DMS53 treated with DMSO at 0.1 percent for 48 hours (cell line): ENCODE measurements around the gene VSIG8.

ENCODE experiments used
- DNase-seq: peaks from one replicate; lab custom pipeline; 2025; ENCODE audit not compliant: unreplicated experiment; lab: John Stamatoyannopoulos, UW

VSIG8 gene

DNA sequence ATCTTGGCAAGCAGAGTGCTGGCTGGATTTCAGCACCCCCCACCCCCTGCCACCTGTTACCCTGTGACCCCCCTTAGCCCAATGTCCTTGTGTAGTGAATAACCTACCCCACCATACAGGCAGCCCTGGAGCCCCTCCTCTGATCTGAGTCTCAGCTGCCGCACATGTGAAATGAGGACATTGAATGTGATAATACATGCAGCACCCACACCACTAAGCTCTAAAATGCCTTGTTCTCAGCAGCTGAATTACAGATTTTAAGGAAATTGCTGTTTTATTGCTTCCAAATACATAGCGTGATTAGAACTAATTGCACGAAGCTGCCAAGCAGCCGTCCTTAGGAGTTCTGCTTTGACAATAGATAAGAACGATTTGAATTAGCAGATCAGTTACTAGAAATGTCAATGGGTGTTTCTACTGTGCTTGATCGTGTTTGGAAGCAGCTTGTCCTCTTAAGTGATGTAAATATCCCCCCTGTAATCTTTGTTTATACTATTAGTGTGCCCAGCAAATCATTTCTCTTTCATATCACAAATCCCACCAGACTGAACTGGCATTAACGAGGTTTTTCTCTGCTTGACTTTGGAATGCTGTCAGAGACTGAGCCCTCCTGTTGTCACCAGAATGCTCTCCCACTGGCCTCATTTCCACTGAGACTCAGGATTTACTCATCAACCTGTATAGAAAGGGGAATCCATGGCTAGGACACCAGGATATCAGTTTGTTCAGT is 30.9 kb downstream of the VSIG8 start:
- no peak for DNase-seq

DNA sequence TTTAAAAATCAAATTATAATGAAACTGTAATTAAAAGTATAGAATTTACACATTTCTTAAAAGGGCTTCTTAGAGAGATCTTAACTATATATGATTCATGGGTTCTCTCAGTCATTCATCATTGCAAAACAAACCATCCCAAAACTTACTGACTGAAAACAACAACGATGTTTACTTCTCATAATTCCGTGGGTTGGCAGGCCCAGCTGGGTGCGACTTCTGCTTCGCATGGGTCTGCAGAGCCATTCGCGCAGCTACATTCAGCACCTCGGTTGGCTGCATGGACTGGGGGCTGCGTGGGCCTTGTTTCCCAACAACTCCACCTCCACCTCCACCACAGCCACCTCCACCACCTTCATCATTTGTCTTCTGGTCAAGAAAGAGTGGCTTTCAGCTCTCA is 31.7 kb downstream of the VSIG8 start:
- DNase-seq = no peak

DNA sequence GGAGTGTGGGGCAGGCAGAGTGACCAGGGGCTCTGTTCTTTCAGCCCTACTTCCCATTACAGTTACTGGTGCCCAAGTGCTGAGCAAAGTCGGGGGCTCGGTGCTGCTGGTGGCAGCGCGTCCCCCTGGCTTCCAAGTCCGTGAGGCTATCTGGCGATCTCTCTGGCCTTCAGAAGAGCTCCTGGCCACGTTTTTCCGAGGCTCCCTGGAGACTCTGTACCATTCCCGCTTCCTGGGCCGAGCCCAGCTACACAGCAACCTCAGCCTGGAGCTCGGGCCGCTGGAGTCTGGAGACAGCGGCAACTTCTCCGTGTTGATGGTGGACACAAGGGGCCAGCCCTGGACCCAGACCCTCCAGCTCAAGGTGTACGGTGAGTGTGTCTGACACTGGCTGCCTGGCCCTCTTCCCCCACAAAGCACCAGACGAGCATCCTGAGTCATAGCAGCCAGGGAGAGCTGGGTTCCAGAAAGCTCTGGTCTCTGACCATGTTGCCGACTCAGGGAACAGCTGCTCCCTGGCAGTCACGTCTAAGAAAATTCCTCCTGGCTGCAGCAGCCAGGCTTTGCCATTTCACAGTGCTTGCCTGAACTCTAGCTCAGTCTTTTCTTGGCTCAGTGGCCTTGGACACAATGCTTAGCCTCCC is 32.5 kb downstream of the VSIG8 start:
- no peak for DNase-seq

DNA sequence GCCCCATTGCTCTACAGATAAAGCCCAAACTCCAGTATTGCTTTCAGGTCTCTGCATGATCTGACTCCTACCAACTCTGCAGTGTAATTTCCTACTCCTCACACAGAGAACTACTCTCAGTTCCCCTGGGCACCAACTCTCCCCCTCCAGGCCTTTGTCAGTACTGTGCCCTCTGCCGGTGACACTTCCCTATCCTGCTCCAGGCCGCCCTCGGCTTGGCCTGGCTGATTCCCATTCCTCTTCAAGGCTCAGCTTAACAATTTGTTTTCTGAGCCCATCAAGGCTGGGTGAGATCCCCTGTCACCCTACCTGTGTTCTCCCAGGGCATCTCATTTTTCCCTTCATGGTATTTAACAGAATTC is 33.2 kb downstream of the VSIG8 start:
- DNase-seq = peak; percentile 40

DNA sequence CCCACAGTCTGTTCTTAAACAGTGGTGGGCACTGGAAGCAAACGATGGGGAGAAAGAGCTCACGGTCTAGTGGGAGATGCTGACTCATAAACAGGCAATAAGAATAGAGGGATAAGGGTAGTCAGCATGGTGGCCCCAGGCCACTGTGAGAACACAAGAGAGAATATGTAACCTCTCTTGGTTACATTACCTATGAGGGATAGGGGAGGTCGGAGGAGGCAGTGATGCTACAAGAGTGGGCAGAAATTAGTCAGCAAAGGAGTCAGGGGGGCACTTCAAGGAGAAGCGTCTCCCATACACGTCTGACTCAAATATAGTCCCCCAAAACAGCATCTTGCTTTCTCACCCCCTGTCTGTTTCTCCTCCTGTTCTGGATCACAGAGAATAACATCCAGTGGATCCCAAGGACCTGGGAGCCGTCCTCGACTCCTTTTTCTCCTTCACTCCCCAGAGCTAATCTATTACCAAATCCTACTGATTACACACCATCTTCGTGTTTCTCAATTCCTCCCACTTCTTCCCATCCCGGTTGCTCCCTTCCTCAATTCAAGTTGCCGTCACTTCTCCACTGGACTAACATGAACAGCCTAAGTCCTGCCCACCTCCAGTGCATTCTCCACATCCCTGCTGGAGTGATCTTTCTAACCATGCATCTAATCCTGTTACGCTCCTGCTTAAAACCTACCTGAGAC is 33.7 kb downstream of the VSIG8 start:
- DNase-seq = no peak

DNA sequence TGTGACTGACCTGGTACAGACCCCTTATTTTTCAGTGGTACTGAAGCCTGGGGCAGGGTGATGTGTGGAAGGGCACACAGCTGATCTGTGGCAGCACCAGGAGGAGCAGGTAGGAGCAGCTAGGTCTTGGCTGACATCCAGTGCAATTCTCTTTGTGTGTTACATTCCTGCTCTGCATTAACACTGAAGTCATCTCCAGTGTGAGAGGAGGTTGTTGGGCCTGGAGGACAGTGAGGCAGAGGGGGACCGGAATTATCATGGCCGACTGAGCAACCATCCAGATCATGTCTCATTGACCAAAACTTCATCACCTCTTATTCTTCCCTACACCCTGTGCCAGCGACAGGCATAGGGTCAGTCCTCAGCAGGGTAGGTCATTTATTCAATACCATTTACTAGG is 34.3 kb downstream of the VSIG8 start:
- no peak for DNase-seq

DNA sequence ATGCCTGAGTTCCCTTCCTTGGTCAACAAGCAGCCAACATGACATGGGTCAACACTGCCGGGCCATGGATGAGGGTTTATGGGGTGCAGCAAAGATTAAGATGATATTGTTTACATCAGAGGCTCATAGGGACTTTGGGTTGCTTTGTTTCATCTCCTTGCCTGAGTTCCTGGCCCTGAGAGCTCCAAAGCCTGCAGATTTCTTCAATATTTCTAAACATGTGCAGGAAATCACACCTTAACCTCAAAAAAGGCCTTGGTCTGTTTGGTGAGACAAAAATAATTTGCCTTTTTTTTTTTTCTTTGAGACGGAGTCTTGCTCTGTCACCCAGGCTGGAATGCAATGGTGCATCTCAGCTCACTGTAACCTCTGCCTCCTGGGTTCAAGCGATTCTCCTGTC is 34.9 kb downstream of the VSIG8 start:
- DNase-seq = no peak

DNA sequence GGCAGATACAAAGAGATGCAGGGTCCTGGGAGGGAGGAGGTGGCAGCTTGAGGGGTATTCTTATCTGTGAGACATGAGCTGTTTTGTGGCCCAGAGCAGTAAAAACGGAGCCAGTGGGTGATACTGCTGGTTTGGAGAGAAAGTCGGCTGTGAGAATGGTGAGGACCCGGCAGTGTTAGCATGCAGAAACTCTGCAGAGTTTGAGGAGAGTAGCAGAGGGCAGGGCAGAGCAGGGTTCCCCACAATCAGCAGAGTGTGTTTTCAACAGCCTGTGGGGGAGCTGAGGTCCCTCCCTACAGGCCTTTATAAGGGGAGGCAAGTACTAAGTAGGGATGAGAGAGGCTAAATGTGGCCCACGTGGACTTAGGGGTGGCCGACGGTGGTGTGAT is 35.4 kb downstream of the VSIG8 start:
- DNase-seq = no peak

DNA sequence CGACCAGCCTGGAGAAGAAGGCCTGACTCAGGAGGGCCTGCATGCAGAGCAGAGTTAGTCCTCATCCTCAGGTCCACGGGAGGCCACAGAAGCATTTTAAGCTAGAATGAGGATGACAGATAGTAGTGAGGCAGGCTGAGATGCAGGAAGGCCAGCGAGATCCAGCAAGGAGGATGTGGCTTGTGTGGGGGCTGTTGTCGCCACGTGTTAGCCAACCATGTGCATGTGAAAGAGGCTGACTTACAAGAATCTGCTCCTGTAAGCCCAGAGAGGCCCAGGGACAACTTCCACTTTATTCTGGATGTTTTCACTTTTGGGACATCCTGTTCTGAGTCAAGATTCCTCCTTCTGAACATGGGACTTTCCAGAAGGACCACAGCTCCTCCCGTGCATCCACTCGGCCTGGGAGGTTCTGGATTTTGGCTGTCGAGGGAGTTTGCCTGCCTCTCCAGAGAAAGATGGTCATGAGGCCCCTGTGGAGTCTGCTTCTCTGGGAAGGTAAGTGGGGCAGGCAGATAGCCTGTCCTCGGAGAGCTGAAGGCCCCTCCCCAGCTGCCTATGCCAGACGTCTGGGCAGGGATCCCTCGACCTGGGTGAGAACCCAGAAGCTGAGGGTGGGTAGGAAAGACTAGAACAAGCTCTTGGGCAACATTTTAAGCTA is 35.9 kb downstream of the VSIG8 start, which contains the start of gene SLAMF8:
Gene SLAMF8 (plus strand): TSS at position 433 of the 661 bp plus-strand sequence. CDS start 26 bp downstream, at position 459.
- DNase-seq = no peak

DNA sequence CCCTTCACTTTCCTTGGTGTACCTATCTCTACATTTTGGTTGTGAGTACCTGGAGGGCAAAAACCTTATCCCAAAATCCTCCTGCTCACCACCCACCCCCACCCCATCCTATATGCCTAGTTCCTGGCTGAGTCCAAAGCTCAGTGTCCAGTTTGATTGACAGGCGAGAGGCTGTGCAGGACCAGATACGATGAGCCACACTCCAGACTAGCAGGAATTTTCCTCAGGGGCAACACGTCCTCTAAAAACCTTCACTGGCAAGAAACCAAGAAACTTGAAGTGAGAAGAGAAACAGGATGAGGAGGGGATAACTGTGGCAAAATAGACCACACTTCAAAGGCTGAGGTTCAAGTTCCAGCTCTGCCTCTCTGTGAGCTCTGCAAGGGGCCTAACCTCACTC is 36.9 kb downstream of the VSIG8 start:
- DNase-seq = no peak

DNA sequence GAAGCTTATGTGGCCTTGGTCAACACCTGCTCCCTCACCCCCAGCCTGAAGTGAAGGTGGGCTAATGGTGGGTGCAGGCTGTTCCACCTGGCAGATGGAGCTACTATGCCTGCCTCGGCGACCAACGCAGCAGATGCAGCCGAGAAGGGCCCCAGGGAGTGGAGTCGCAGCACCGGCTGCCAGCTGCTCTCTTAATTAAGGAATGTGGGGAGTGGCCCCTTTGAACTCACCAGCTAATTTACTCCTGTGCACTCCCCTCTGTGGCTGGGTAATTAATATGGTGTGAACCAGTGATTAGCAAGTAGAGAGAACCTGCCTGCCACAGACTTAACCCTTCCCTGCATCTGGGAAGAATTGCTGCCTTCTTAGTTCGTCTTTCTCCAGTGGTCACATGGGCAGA is 39.1 kb downstream of the VSIG8 start:
- no peak for DNase-seq

DNA sequence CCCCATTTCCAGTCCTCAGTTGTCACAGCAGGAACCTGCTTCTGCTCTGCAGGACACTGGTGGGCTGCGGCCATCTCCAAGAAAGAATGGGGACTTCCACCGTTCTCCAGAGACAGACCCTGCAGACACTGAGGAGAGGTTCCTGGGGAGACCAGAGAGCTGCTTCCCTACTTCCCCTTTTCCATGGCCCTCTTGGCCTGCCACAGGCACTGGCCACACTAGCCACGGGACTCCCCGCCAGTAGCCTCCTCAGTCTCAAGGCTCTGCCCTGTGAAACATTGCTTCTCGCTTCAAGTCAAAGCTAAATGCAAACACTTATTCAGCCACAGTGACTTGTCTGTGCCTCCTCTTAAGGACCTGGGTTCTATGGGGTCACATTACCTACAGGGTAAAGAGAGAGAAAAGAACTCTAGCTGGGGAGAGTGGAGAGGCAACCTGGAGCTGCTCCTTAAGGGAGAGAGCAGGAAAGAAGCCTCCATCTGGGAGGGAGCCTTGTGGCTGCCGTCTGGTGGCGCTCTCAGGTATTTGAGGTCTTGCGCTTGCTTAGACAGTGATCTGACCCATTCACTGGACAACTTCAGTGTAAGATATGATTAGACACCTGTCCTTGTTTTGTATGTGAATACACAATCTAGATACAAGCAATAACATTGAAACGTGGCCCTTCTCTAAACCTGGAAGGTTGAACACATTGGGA is 41.1 kb downstream of the VSIG8 start:
- no peak for DNase-seq

DNA sequence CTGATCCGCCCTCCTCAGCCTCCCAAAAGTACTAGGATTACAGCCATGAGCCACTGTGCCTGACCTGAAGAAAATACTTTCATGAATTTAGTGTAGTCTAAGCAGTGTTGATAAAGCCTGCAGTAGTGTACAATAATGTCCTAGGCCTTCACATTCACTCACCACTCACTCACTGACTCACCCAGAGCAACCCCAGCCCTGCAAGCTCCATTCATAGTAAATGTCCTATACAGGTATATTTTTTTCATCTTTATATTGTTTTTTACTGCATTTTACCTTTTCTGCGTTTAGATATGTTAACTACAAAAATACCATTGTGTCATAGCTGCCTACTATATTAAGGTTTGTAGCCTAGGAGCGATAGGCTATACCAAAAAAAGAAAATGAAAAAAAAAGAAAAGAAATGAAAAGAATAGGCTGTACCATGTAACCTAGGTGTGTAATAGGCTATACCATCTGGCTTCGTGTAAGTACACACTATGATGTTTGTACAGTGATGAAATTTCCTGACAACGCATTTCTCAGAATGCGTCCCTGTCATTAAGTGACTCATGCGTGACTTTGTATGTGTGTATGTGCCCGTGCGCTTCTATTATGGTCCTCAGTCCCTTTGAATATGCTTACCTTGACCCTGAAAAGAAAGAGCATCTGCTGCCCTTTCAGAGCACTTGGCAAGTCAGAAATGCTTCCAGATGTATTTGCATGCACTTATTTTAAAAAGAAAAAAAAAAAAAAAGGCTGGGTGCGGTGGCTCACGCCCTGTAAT is 45.0 kb downstream of the VSIG8 start:
- peak; percentile 98 for DNase-seq

DNA sequence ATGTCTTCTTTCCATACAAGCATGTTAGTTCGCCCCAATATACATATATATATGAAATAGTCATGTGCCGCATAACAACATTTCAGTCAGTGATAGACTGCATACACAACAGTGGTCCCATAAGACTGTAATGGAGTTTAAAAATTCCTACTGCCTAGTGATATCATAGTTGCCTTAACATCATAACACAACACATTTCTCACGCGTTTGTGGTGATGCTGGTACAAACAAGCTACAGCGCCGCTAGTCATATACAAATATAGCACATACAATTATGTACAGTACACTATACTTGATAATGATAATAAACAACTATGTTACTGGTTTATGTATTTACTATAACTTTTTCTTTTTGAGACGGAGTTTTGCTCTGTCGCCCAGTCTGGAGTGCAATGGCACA is 46.5 kb downstream of the VSIG8 start:
- DNase-seq = no peak

DNA sequence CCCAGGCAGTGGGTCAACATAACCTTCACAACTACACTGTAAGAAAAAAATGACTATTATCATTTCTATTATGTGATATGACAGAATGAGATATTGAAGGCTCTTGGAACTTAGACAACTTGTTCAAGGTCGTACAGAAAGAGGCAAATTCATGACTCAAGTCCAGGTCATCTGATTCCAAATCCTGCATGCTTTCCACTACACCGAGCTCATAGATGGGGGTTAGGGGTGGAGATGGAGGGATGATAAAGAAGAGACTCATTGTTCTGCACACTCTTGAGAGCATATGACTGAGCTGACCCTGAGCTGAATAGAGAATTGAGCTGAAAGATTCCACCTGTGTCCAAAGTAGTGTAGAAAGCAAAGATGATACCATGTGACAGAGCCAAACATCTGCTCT is 57.5 kb downstream of the VSIG8 start:
- no peak for DNase-seq
